ENCODE measurements around the gene EFCAB10.

The EFCAB10 gene

GRCh38 chr7:105591522-105591921 is 10.2 kb upstream of the EFCAB10 start:
- no peak overlapping the region for H3K4me3 ChIP-seq (ENCODE audit: low read length)
- no peak overlapping the region for H3K9ac ChIP-seq (ENCODE audit: low read depth, low read length)
- no peak overlapping the region for H3K27ac ChIP-seq (ENCODE audit: low read depth, low read length)
- no peaks in the 10 kb centered on the region for H3K27me3 ChIP-seq (ENCODE audit: insufficient read depth, low read length)
- H3K4me1 ChIP-seq (ENCODE audit: insufficient read depth, low read length) = peaks cover 5% of the 10 kb centered on the region; the same call in 1 of the 2 replicates
- WGBS = 86% methylated on average over 2 of the region's 2 CpGs
- H3K36me3 ChIP-seq (ENCODE audit: insufficient read depth, low read length) = no peaks in the 10 kb centered on the region
- no peaks in the 10 kb centered on the region for H3K9me3 ChIP-seq (ENCODE audit: insufficient read depth, low read depth, low read length)

- Histone ChIP-seq H3K27me3 (ENCODE audit: insufficient read depth, low read length) (no peaks in the 10 kb centered on the region), H3K36me3 (ENCODE audit: insufficient read depth, low read length) (no peaks in the 10 kb centered on the region), H3K27ac (ENCODE audit: low read depth, low read length) (no peak overlapping the region), H3K4me1 (ENCODE audit: insufficient read depth, low read length) (0 out of 2 replicates have a peak, but pooled peaks cover 2% of the 10 kb centered on the region), H3K9ac (ENCODE audit: low read depth, low read length) (no peak overlapping the region), H3K4me3 (ENCODE audit: low read length) (no peak overlapping the region), H3K9me3 (ENCODE audit: insufficient read depth, low read depth, low read length) (no peaks in the 10 kb centered on the region)
- 91% methylated on average over 5 of the region's 5 CpGs for WGBS
Measured at GRCh38 chr7:105590793-105591192, 9.5 kb upstream of the EFCAB10 start.

DNA sequence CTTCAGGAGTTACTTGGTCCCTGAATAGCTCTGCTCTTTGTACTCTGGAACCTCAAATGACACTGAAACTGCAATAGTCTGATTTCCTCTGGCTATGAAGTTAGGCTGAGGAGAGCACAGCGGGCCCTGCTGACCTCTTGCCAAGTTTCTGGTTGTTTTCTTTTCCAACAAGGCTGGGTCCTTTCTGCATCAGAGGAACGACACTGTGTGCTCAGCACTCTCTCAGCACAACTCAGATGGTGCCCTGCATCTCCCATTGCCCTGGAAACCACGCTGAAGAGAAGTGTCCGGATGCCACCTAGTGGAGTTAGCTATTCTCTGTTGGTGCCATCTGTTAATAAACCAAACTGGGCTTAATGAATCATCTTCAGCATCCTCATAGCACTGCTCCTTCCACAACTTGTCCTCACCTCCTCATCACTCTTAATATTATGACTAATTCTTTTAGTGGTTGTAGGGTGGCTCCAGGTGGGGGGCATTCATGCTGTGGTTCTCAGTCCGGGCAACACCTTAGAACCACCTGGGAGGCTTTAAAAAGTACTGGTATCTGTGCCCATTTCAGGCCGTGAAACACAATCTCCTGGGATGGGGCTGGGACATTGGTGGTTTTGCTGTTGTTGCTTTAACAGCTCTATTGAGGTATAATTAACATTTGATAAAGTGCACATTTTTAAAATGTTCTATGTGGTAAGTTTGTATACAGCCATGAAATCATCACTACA is 8.2 kb upstream of the EFCAB10 start:
- no peak overlapping the region for H3K4me3 ChIP-seq (ENCODE audit: low read length)
- 0 out of 2 replicates have a peak, but pooled peaks cover 2% of the 10 kb centered on the region for H3K4me1 ChIP-seq (ENCODE audit: insufficient read depth, low read length)
- no peaks in the 10 kb centered on the region for H3K36me3 ChIP-seq (ENCODE audit: insufficient read depth, low read length)
- no peaks in the 10 kb centered on the region for H3K27me3 ChIP-seq (ENCODE audit: insufficient read depth, low read length)
- no peak overlapping the region for H3K27ac ChIP-seq (ENCODE audit: low read depth, low read length)
- H3K9me3 ChIP-seq (ENCODE audit: insufficient read depth, low read depth, low read length) = no peaks in the 10 kb centered on the region
- no peak overlapping the region for H3K9ac ChIP-seq (ENCODE audit: low read depth, low read length)
- 48% methylated on average over 6 of the region's 6 CpGs for WGBS

- Histone ChIP-seq H3K27me3 (ENCODE audit: insufficient read depth, low read length) (no peaks in the 10 kb centered on the region), H3K9ac (ENCODE audit: low read depth, low read length) (no peak overlapping the region), H3K9me3 (ENCODE audit: insufficient read depth, low read depth, low read length) (0 out of 2 replicates have a peak, but pooled peaks cover 3% of the 10 kb centered on the region), H3K4me3 (ENCODE audit: low read length) (no peak overlapping the region), H3K4me1 (ENCODE audit: insufficient read depth, low read length) (no peaks in the 10 kb centered on the region), H3K36me3 (ENCODE audit: insufficient read depth, low read length) (no peaks in the 10 kb centered on the region), H3K27ac (ENCODE audit: low read depth, low read length) (no peak overlapping the region)
- WGBS = 83% methylated on average over 12 of the region's 12 CpGs
Measured at GRCh38 chr7:105587909-105588635, 6.8 kb upstream of the EFCAB10 start.

GRCh38 chr7:105585850-105586500 is 4.7 kb upstream of the EFCAB10 start:
- H3K4me1 ChIP-seq (ENCODE audit: insufficient read depth, low read length) = no peaks in the 10 kb centered on the region
- H3K27ac ChIP-seq (ENCODE audit: low read depth, low read length) = no peak overlapping the region
- H3K4me3 ChIP-seq (ENCODE audit: low read length) = no peak overlapping the region
- no peak overlapping the region for H3K9ac ChIP-seq (ENCODE audit: low read depth, low read length)
- H3K36me3 ChIP-seq (ENCODE audit: insufficient read depth, low read length) = no peaks in the 10 kb centered on the region
- 83% methylated on average over 1 of the region's 2 CpGs for WGBS
- no peaks in the 10 kb centered on the region for H3K27me3 ChIP-seq (ENCODE audit: insufficient read depth, low read length)
- H3K9me3 ChIP-seq (ENCODE audit: insufficient read depth, low read depth, low read length) = 0 out of 2 replicates have a peak, but pooled peaks cover 3% of the 10 kb centered on the region

GRCh38 chr7:105584165-105584564 is 2.9 kb upstream of the EFCAB10 start:
- Histone ChIP-seq H3K4me1 (ENCODE audit: insufficient read depth, low read length) (peaks cover 7% of the 10 kb centered on the region; the same call in 1 of the 2 replicates), H3K27me3 (ENCODE audit: insufficient read depth, low read length) (no peaks in the 10 kb centered on the region), H3K36me3 (ENCODE audit: insufficient read depth, low read length) (no peaks in the 10 kb centered on the region), H3K27ac (ENCODE audit: low read depth, low read length) (no peak overlapping the region), H3K9me3 (ENCODE audit: insufficient read depth, low read depth, low read length) (0 out of 2 replicates have a peak, but pooled peaks cover 3% of the 10 kb centered on the region), H3K9ac (ENCODE audit: low read depth, low read length) (no peak overlapping the region), H3K4me3 (ENCODE audit: low read length) (no peak overlapping the region)
- 95% methylated on average over 5 of the region's 5 CpGs for WGBS

GRCh38 chr7:105583061-105583460 is 1.8 kb upstream of the EFCAB10 start:
- H3K27me3 ChIP-seq (ENCODE audit: insufficient read depth, low read length) = no peaks in the 10 kb centered on the region
- 91% methylated on average over 39 of the region's 39 CpGs for WGBS
- peaks cover 7% of the 10 kb centered on the region; the same call in 1 of the 2 replicates for H3K4me1 ChIP-seq (ENCODE audit: insufficient read depth, low read length)

DNA sequence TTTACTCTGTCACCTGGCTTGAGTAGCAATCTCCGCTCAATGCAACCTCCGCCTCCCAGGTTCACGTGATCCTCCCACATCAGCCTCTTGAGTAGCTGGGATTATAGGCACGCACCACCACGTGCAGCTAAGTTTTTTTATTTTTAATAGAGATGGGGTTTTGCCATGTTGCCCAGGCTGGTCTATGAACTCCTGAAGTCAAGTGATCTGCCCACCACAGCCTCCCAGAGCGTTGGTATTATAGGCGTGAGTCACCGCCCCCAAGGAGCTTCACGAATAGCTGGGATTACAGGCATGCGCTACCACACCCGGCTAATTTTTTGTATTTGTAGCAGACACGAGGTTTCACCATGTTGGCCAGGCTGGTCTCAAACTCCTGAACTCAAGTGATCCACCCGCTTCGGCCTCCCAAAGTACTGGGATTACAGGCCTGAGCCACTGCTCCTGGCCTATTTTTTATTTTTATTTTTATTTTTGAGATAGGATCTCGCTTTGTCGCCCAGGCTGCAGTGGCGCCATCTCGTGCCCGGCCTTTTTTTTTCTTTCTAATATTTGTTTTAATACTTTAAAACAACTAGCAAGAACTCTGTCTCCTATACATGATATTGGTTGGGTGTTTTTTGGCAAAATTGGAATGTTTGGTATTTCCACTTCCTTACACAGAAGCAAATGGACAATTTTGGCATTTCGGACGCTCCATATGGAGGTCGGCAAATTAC is 1.1 kb downstream of the EFCAB10 start:
- Histone ChIP-seq H3K36me3 (ENCODE audit: insufficient read depth, low read length) (no peaks in the 10 kb centered on the region), H3K27ac (ENCODE audit: low read depth, low read length) (no peak overlapping the region), H3K4me1 (ENCODE audit: insufficient read depth, low read length) (peaks cover 7% of the 10 kb centered on the region; the same call in 1 of the 2 replicates), H3K27me3 (ENCODE audit: insufficient read depth, low read length) (no peaks in the 10 kb centered on the region), H3K9me3 (ENCODE audit: insufficient read depth, low read depth, low read length) (0 out of 2 replicates have a peak, but pooled peaks cover 3% of the 10 kb centered on the region), H3K4me3 (ENCODE audit: low read length) (no peak overlapping the region), H3K9ac (ENCODE audit: low read depth, low read length) (no peak overlapping the region)
- 82% methylated on average over 17 of the region's 22 CpGs for WGBS

More at GRCh38 chr7:105583061-105583460, 1.8 kb upstream of the EFCAB10 start:
- Histone ChIP-seq H3K36me3 (ENCODE audit: insufficient read depth, low read length) (no peaks in the 10 kb centered on the region), H3K9ac (ENCODE audit: low read depth, low read length) (no peak overlapping the region), H3K9me3 (ENCODE audit: insufficient read depth, low read depth, low read length) (0 out of 2 replicates have a peak, but pooled peaks cover 3% of the 10 kb centered on the region), H3K4me3 (ENCODE audit: low read length) (no peak overlapping the region), H3K27ac (ENCODE audit: low read depth, low read length) (no peak overlapping the region)

DNA sequence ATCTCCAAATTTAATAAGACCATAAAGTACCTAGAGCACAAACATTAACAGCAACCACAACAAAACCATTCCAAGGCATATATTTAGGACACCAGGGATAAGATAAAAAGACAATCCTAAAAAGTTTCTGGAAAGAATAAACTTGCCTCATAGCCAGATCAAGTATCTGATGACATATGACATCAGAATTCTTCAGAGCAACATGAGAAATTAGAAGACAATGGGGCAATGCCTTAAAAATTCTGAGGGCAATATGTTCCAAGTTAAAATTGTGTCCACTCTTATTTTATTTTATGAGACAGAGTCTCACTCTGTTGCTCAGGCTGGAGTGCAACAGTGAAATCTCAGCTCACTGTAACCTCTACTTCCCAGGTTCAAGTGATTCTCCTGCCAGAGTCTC is 2.8 kb downstream of the EFCAB10 start:
- Histone ChIP-seq H3K4me1 (ENCODE audit: insufficient read depth, low read length) (peaks cover 7% of the 10 kb centered on the region; the same call in 1 of the 2 replicates), H3K9ac (ENCODE audit: low read depth, low read length) (no peak overlapping the region), H3K9me3 (ENCODE audit: insufficient read depth, low read depth, low read length) (no peaks in the 10 kb centered on the region), H3K4me3 (ENCODE audit: low read length) (no peak overlapping the region), H3K27ac (ENCODE audit: low read depth, low read length) (no peak overlapping the region), H3K27me3 (ENCODE audit: insufficient read depth, low read length) (no peaks in the 10 kb centered on the region), H3K36me3 (ENCODE audit: insufficient read depth, low read length) (no peaks in the 10 kb centered on the region)

DNA sequence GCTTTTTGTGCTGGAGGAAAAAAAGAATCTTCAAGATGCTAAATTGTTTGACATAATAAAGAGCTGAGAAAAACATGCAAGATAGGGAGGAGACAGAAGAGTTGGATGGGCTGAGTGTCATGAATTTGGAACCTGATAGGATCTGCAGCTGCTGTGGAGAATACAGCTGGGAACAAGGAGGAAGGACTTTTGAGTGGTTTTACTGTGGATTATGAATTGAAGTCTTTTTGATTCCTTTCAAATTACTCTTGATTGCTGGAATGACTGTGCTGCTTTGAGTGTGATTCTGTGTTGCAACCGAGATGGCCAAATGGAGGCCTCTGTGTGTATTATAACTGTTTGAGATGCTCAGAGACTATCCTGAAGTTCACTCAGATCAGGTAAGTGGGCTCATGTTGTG is 4.0 kb downstream of the EFCAB10 start:
- H3K27ac ChIP-seq (ENCODE audit: low read depth, low read length) = no peak overlapping the region

More for the DNA sequence above, 4.0 kb downstream of the EFCAB10 start:
- no peaks in the 10 kb centered on the region for H3K9me3 ChIP-seq (ENCODE audit: insufficient read depth, low read depth, low read length)
- no peaks in the 10 kb centered on the region for H3K27me3 ChIP-seq (ENCODE audit: insufficient read depth, low read length)
- 91% methylated on average over 1 of the region's 1 CpG for WGBS
- H3K36me3 ChIP-seq (ENCODE audit: insufficient read depth, low read length) = no peaks in the 10 kb centered on the region; the same call in 1 of the 2 replicates
- H3K4me3 ChIP-seq (ENCODE audit: low read length) = no peak overlapping the region
- H3K9ac ChIP-seq (ENCODE audit: low read depth, low read length) = no peak overlapping the region
- peaks cover 7% of the 10 kb centered on the region; the same call in 1 of the 2 replicates for H3K4me1 ChIP-seq (ENCODE audit: insufficient read depth, low read length)

All from HUES64 (cell line).